ENCODE results near the gene ZNF491.
"Not testable (repeated sequence)": the region's sequence is repeated elsewhere in the genome, so short reads cannot be mapped to it uniquely, and the experiment has no call there.

The ZNF491 gene

DNA sequence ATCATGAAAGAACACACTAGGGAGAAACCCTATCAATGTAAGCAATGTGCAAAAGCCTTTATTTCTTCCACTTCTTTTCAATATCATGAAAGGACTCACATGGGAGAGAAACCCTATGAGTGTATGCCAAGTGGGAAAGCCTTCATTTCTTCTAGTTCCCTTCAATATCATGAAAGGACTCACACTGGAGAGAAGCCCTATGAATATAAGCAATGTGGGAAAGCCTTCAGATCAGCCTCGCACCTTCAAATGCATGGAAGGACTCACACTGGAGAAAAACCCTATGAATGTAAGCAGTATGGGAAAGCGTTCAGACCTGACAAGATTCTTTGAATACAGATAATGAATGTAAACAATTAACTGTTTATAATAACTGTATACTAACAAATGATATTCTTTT, 35.2 kb downstream of the ZNF491 start:
- peaks cover 21% of the 10 kb centered on the region for H3K9me3 Mint-ChIP-seq
- no peaks in the 10 kb centered on the region for H3K4me1 Mint-ChIP-seq
- H3K27ac Mint-ChIP-seq = no peak overlapping the region
- DNase-seq (ENCODE audit: low spot score in 2 of 2) = no peak
- no peak overlapping the region for H3K4me3 Mint-ChIP-seq
- ATAC-seq = no peak
- H3K36me3 Mint-ChIP-seq = peaks cover 35% of the 10 kb centered on the region

DNA sequence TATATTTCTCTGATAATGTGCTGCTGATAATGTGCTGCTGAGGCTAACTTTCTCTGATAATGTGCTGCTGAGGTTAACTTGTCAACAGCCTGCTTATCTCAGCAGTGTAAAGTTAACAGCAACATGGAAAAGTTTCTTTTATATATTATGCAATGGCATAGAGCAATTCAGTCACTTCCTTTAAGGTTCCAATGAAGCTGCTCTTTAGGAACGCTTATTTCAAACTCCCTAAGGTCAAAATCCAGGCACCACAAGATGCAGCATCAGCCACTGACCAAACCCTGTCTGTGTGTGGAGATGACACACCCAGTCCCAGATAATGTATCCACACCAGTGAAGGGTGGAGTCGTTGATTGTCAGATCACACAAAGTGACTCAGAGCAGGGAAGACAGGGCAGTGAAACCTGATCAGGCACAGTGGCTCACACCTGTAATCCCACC, 37.3 kb downstream of the ZNF491 start:
- Mint-ChIP-seq H3K36me3 (peaks cover 24% of the 10 kb centered on the region), H3K9me3 (peaks cover 23% of the 10 kb centered on the region)
- H3K4me3 Mint-ChIP-seq; H3K27ac Mint-ChIP-seq; DNase-seq (ENCODE audit: low spot score in 2 of 2); H3K4me1 Mint-ChIP-seq; ATAC-seq: not testable (repeated sequence)

DNA sequence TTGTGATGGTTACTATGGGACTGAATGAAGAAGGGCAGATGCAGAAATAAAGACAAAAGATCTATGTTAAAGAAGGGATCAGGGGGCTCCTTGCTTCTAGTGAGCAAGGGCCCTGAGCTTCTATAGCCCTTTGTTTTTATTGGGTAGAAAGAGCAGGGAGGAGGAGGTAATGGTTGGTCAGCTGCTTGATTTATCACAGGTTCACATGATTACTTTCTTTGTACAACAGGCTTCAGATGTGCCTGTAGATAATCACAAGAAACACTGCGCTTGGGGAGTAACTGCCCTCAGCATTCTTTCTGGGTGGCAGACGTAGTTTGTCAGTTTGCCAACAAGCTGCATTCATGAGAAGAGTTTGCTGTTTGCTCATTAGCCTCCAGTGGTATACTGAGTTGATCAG, 45.4 kb downstream of the ZNF491 start:
- ATAC-seq (no peak), DNase-seq (ENCODE audit: low spot score in 2 of 2) (no peak)
- H3K4me1 Mint-ChIP-seq = peaks cover 6% of the 10 kb centered on the region
- H3K27ac Mint-ChIP-seq = no peak overlapping the region
- H3K4me3 Mint-ChIP-seq = no peak overlapping the region
- H3K36me3 Mint-ChIP-seq = no peaks in the 10 kb centered on the region
- H3K9me3 Mint-ChIP-seq = peaks cover 7% of the 10 kb centered on the region

DNA sequence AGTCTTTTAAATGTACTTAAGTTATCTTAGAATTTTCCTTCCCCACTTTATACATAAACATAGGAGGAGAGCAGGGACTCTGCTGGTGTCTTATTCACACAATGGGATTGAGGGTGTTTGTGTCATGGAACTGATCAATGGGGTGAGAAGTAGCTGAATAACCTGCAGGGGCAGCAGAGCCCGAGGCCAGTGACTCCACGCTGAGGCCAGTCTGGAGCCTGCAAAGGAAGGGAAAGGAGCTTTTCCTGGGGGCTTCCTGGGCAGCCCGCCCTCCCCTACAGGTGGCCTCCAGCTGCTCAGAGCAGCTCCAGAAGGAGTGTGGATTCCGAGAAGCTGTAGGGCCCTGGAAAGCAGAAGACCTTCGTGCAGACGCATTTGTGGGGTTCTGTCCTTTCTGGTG, 49.3 kb downstream of the ZNF491 start:
- not testable (repeated sequence) for H3K4me3 Mint-ChIP-seq; H3K27ac Mint-ChIP-seq; DNase-seq (ENCODE audit: low spot score in 2 of 2); ATAC-seq; H3K36me3 Mint-ChIP-seq; H3K9me3 Mint-ChIP-seq
- peaks cover 13% of the 10 kb centered on the region for H3K4me1 Mint-ChIP-seq

DNA sequence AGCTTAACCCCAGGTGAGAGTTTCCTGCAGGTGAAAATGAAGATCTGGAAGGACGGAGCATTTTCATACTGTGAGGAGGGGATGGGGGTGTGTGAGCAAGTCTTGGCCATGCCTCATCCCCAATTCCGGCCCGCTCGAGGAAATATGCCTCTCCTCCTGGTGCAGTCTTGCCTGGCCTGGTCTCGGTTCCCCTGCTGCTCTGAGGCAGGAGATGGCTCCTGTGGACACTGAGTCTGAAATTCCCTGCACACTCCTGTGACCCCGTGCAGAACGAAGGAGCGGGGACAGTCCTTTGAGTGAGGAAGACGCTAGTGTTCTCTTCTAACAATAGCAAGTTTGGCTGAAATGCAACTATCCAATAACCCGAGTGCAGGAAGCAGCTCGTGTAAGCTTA, 49.9 kb downstream of the ZNF491 start:
- H3K36me3 Mint-ChIP-seq = no peaks in the 10 kb centered on the region
- peak overlapping the region; percentile 66 for H3K4me3 Mint-ChIP-seq
- DNase-seq (ENCODE audit: low spot score in 2 of 2) (no peak), ATAC-seq (no peak)
- H3K4me1 Mint-ChIP-seq = peaks cover 13% of the 10 kb centered on the region
- no peak overlapping the region for H3K27ac Mint-ChIP-seq
- H3K9me3 Mint-ChIP-seq = peaks cover 8% of the 10 kb centered on the region

DNA sequence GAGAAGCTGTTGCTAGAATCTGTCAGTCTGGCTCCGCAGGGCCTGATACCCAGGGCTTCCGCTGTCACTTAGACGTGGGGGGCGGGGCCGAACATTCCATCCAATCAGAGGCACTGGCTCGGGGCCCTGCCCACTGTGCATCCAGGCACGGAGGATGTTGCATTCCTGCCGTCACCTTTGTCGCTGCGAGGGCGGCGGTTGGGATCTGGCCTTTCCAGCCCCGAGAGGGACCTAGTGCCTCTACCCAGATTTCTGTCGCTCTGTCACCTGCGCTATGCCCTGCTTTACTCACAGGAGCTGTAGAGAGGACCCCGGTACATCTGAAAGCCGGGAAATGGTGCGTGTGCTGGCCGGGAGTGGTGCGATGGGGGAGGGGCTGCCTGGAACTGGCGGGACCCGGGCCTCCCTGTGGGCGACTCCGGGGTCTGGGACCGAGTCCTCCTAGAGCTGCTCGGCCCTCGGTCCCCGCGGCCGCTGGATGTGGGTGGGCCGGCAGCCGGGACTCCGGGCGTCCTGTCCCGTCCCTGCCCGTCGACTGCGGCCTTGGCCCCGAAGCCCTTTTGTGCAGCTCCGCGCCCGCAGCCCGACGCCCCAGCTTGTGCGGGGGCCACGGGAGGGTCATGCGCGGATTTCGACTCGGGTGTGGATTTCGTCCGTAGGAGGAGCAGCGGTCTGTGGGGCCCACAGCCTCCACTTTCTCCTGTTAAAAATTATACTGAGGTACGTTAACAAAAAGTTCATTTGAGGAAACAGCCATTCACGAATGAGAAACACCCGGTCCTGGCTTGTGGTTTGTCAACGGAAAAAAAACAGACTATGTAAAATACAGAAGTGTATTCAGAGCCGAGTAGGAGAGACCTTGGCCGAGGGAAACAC, 50.5 kb downstream of the ZNF491 start, which contains the start of gene ZNF439:
TSS of gene ZNF439 (plus strand) at position 133 of the 876 bp plus-strand sequence. CDS start at position 275, 142 bp downstream.
- H3K36me3 Mint-ChIP-seq = no peaks in the 10 kb centered on the region
- peaks cover 13% of the 10 kb centered on the region for H3K4me1 Mint-ChIP-seq
- no peak within 1 kb of the TSS for H3K27ac Mint-ChIP-seq
- DNase-seq (ENCODE audit: low spot score in 2 of 2) = peak; percentile 54 to 86
- peaks cover 8% of the 10 kb centered on the region for H3K9me3 Mint-ChIP-seq
- peak; percentile 98 for ATAC-seq
- peak within 1 kb of the TSS; percentile 66 for H3K4me3 Mint-ChIP-seq

DNA sequence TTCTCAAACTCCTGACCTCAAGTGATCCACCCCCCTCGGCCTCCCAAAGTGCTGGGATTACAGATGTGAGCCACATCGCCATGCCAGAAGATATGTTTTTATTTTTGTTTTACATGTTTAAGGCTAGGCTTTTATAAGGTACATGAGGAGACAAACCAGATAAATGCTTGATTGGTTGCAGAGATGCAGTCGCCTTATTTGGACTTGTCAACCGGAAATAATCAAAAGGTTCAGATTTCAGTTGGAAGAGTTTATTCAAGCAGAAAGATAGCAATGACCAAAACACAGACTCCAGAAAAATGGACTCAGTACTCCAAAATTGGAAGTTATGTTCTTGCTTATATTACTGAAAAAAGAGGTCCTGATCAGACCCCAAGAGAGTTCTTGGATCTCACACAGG, 52.0 kb downstream of the ZNF491 start:
- H3K36me3 Mint-ChIP-seq; H3K27ac Mint-ChIP-seq; H3K4me3 Mint-ChIP-seq; ATAC-seq; H3K9me3 Mint-ChIP-seq; DNase-seq (ENCODE audit: low spot score in 2 of 2): not testable (repeated sequence)
- H3K4me1 Mint-ChIP-seq = peaks cover 13% of the 10 kb centered on the region

DNA sequence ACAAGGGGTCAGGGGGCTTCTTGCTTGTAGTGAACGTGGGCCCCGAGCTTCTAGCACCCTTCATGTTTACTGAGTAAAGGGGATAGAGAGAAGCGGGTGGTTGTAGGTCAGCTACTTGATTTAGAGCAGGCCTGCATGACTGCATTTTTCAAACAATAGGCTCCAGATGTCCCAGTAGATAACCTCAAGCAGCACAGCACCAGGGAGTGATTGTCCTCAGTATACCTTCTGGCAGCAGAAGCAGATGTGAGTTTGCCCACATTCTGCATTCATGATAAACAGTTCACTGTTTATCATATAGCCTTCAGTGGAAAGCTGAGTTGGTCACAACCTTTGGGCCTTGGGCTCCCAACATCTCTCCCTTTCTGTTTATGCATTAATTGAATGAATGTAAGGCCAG, 55.0 kb downstream of the ZNF491 start:
- ATAC-seq (no peak), DNase-seq (ENCODE audit: low spot score in 2 of 2) (no peak)
- peaks cover 16% of the 10 kb centered on the region for H3K9me3 Mint-ChIP-seq
- H3K4me3 Mint-ChIP-seq = no peak overlapping the region
- H3K27ac Mint-ChIP-seq = no peak overlapping the region
- H3K4me1 Mint-ChIP-seq = peaks cover 9% of the 10 kb centered on the region
- H3K36me3 Mint-ChIP-seq = no peaks in the 10 kb centered on the region

DNA sequence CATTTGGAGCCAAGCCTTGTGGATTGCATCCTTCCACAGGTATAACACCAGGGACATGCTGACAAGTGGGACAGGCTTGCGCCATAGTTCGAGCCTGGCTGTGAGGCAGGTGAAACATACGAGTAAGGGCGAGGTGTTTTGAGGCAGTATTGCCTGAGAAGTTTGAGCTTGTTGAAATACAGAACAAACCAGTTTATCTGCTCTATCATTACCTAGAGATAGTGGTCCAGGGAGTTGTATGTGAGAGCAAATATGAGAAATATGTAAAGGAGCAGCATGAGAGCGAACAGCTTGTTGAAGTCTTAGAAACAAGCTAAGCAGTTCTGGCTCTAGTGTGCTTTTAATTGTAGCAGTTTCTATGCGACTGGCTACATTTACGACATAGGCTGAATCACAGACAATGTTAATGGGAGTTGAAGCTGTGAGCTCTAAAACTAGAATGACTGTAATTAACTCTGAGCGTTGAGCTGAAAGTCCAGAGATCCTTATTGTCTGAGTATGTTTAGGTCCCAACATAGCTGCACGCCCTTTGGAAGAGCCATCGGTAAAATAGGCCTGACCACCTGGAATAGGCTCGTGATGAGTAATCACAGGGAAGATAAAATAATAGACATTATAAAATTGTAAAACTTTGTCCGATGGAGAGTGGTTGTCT, 58.4 kb downstream of the ZNF491 start:
- peaks cover 21% of the 10 kb centered on the region for H3K9me3 Mint-ChIP-seq
- ATAC-seq = no peak
- H3K36me3 Mint-ChIP-seq = no peaks in the 10 kb centered on the region
- no peak overlapping the region for H3K27ac Mint-ChIP-seq
- no peaks in the 10 kb centered on the region for H3K4me1 Mint-ChIP-seq
- DNase-seq (ENCODE audit: low spot score in 2 of 2) = no peak
- no peak overlapping the region for H3K4me3 Mint-ChIP-seq

Measured in stimulated activated effector memory CD8-positive, alpha-beta T cell treated with anti-CD3 and anti-CD28 coated beads, Interleukin-12 subunit alpha, Interleukin-12 subunit beta, amount 100 ng/mL, for 72 hours (primary cell).